ENCODE data around the gene ABCA12. TPM values are rescaled to one million over a fixed set of nuclear protein-coding genes. Genes with fewer than 3 reads are reported as not detected.

Gene ABCA12
- total RNA-seq, 4 donors from 2014 or later, result 70.3 to 116 (median 93.6) TPM

DNA sequence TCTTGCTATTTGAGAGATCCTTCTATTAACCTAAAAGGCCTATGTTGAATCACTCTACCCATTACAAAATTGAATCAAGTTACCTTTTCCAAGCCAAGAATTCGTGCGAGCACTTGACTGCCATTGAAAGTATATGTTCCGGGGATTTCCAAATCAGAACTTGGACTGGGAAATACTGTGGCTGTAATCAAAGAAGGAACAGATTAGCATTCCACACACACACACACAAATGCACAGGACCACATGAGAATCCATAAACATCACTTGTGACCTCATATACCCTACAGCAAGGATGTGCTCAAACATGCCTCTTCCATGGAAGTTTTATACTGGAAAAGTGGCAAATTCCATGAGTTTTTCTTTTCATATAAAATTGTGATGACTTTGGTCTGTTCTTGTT lies 86.0 kb downstream of the ABCA12 start:
- 60 to 66% methylated on average over 3 of the region's 3 CpGs for WGBS, 2 donors
- no peak for TF ChIP-seq POLR2A (IDR thresholded peaks at IDR 0.05)
- TF ChIP-seq, protein P1, sequence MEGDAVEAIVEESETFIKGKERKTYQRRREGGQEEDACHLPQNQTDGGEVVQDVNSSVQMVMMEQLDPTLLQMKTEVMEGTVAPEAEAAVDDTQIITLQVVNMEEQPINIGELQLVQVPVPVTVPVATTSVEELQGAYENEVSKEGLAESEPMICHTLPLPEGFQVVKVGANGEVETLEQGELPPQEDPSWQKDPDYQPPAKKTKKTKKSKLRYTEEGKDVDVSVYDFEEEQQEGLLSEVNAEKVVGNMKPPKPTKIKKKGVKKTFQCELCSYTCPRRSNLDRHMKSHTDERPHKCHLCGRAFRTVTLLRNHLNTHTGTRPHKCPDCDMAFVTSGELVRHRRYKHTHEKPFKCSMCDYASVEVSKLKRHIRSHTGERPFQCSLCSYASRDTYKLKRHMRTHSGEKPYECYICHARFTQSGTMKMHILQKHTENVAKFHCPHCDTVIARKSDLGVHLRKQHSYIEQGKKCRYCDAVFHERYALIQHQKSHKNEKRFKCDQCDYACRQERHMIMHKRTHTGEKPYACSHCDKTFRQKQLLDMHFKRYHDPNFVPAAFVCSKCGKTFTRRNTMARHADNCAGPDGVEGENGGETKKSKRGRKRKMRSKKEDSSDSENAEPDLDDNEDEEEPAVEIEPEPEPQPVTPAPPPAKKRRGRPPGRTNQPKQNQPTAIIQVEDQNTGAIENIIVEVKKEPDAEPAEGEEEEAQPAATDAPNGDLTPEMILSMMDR (IDR thresholded peaks at IDR 0.05), result no peak
- H3K4me3 ChIP-seq (ENCODE audit: low read depth, poor library complexity, severe bottlenecking), result no peak overlapping the region
- no peak for DNase-seq (ENCODE audit: low spot score in 2 of 2)
- intact Hi-C loops (cut with DNase I; ENCODE audit: low total_unique reads), result no loop called here

DNA sequence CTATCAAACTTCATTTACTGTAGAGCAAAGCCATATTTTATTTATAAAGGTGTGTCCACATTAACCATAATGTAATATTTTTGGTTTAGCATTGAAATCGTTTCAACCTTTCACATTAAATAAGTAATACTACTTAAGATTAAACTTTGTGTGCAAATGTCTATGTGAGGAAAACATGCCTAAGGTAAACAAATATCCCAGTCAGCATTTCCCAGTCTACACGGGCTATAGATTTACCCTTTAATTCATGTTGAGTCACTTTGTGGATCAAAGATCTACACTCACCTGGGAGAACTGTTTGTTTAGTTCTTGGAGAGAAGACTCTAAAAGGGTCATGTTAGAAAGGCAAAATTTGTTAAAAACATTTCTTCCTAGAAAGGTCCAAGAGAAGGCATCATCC lies 89.1 kb downstream of the ABCA12 start:
- H3K4me3 ChIP-seq (ENCODE audit: low read depth, poor library complexity, severe bottlenecking), result no peak overlapping the region
- TF ChIP-seq, protein P1 (IDR thresholded peaks at IDR 0.05), result no peak
- TF ChIP-seq POLR2A (IDR thresholded peaks at IDR 0.05), result no peak
- intact Hi-C loops (cut with DNase I; ENCODE audit: low total_unique reads), result no loop called here
- 84 to 85% methylated on average over 2 of the region's 2 CpGs for WGBS, 2 donors
- no peak for DNase-seq (ENCODE audit: low spot score in 2 of 2)

- DNase-seq (ENCODE audit: low spot score in 2 of 2), result no peak
- 72 to 87% methylated on average over 3 of the region's 3 CpGs for WGBS, 2 donors
- no peak overlapping the region for H3K4me3 ChIP-seq (ENCODE audit: low read depth, poor library complexity, severe bottlenecking)
- intact Hi-C loops (cut with DNase I; ENCODE audit: low total_unique reads), result no loop called here
- TF ChIP-seq POLR2A (IDR thresholded peaks at IDR 0.05), result no peak
- TF ChIP-seq, protein P1 (IDR thresholded peaks at IDR 0.05), result no peak
Observed at GRCh38 chr2:215038421-215038820, 100.0 kb downstream of the ABCA12 start.

GRCh38 chr2:215036314-215036713 lies 102.1 kb downstream of the ABCA12 start:
- intact Hi-C loops (cut with DNase I; ENCODE audit: low total_unique reads), result no loop called here
- TF ChIP-seq POLR2A (IDR thresholded peaks at IDR 0.05), result no peak
- TF ChIP-seq, protein P1 (IDR thresholded peaks at IDR 0.05), result no peak

DNA sequence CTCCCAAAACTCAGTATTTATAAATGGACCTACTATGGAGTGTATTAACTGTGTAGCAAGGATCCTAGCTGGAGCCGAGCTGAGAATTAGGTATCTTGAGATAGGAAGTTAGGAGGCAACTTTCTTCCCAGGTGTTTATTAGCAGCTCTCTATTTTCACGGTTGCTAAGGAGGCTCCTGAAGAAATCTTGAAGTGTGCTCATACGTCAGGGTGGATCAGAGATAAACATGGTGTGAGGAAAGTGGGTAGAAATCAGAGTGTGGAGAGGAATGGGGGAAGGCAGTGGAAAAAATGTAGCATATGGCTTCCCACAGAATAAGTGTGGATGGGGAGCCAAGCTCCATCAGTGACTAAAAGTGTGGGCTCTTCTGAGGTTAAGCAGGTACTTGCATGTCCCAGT lies 104.3 kb downstream of the ABCA12 start:
- no peak for DNase-seq (ENCODE audit: low spot score in 2 of 2)
- WGBS, 2 donors, result 53 to 64% methylated on average over 3 of the region's 3 CpGs
- intact Hi-C loops (cut with DNase I; ENCODE audit: low total_unique reads), result no loop called here
- TF ChIP-seq POLR2A (IDR thresholded peaks at IDR 0.05), result no peak
- TF ChIP-seq, protein P1 (IDR thresholded peaks at IDR 0.05), result no peak
- no peak overlapping the region for H3K4me3 ChIP-seq (ENCODE audit: low read depth, poor library complexity, severe bottlenecking)

More at GRCh38 chr2:215036314-215036713, 102.1 kb downstream of the ABCA12 start:
- 43 to 53% methylated on average over 1 of the region's 1 CpG for WGBS, 2 donors
- H3K4me3 ChIP-seq (ENCODE audit: low read depth, poor library complexity, severe bottlenecking), result no peak overlapping the region
- no peak for DNase-seq (ENCODE audit: low spot score in 2 of 2)

- no peak for TF ChIP-seq POLR2A (IDR thresholded peaks at IDR 0.05)
- TF ChIP-seq, protein P1 (IDR thresholded peaks at IDR 0.05), result no peak
- H3K4me3 ChIP-seq (ENCODE audit: low read depth, poor library complexity, severe bottlenecking), result no peak overlapping the region
- intact Hi-C loops (cut with DNase I; ENCODE audit: low total_unique reads), result no loop called here
- WGBS, 2 donors, result 50 to 57% methylated on average over 2 of the region's 2 CpGs
- no peak for DNase-seq (ENCODE audit: low spot score in 2 of 2)
Observed at GRCh38 chr2:215032153-215032552, 106.3 kb downstream of the ABCA12 start.

Measured in lower leg skin (tissue), 4 donors.